Mesenchymal stem cell (in vitro differentiated cells and primary cell): ENCODE data around the gene ZNF26.

ENCODE experiments used
- DNase-seq: peaks from one replicate; pipeline ENCODE4 v3.0.0-alpha.2; 2013
- H2AFZ ChIP-seq: one replicate; pipeline ENCODE4 v1.6.1; 2013; ENCODE audit warnings: low read depth, mild to moderate bottlenecking, control low read depth, inconsistent platforms, low read length, moderate library complexity
- H2AK5ac ChIP-seq: 2 replicates; pipeline ENCODE4 v1.6.1; 2013; ENCODE audit warnings: low read length, moderate library complexity, mild to moderate bottlenecking, inconsistent platforms; ENCODE audit not compliant: severe bottlenecking
- H2BK120ac ChIP-seq: one replicate; pipeline ENCODE4 v1.6.1; 2013; ENCODE audit warnings: low read depth, mild to moderate bottlenecking, inconsistent platforms, low read length, moderate library complexity
- H2BK12ac ChIP-seq, 2 experiments: one replicate each; pipeline ENCODE4 v1.6.1; 2013; ENCODE audit warnings: inconsistent platforms in 2 of 2, low read length in 2 of 2, mild to moderate bottlenecking in 2 of 2, moderate library complexity in 2 of 2, control low read depth in 1 of 2
- H2BK15ac ChIP-seq: one replicate; pipeline ENCODE4 v1.6.1; 2013; ENCODE audit warnings: mild to moderate bottlenecking, low read depth, inconsistent platforms; ENCODE audit not compliant: poor library complexity, severe bottlenecking
- H2BK5ac ChIP-seq: 2 replicates; pipeline ENCODE4 v1.6.1; 2013; ENCODE audit warnings: low read depth, mild to moderate bottlenecking, low read length, control low read depth, inconsistent platforms; ENCODE audit not compliant: poor library complexity, severe bottlenecking
- H3K14ac ChIP-seq, 2 experiments: one replicate each; pipeline ENCODE4 v1.6.1; 2013; ENCODE audit warnings: inconsistent platforms in 2 of 2, low read length in 2 of 2, control low read depth in 1 of 2, mild to moderate bottlenecking in 1 of 2, moderate library complexity in 1 of 2
- H3K18ac ChIP-seq, 2 experiments: one replicate each; pipeline ENCODE4 v1.6.1; 2013; ENCODE audit warnings: inconsistent platforms in 2 of 2, low read length in 2 of 2, control low read depth in 1 of 2, low read depth in 1 of 2, mild to moderate bottlenecking in 1 of 2
- H3K23ac ChIP-seq, 2 experiments: one replicate each; pipeline ENCODE4 v1.6.1; 2013; ENCODE audit warnings: inconsistent platforms in 2 of 2, low read length in 2 of 2, mild to moderate bottlenecking in 2 of 2, moderate library complexity in 2 of 2, control low read depth in 1 of 2
- H3K27ac ChIP-seq: 2 replicates; pipeline ENCODE4 v1.5.1; 2013; ENCODE audit warnings: mild to moderate bottlenecking, moderate library complexity, low read length, control low read depth, inconsistent platforms; ENCODE audit not compliant: poor library complexity, severe bottlenecking
- H3K27me3 ChIP-seq, 2 experiments: 2 replicates each; pipeline versions ENCODE4 v1.6.1 to v1.7.0; 2013; ENCODE audit warnings: low read length in 2 of 2, mild to moderate bottlenecking in 2 of 2, moderate library complexity in 2 of 2, control low read depth in 1 of 2, inconsistent platforms in 1 of 2; ENCODE audit not compliant: control insufficient read depth in 1 of 2, insufficient read depth in 1 of 2
- H3K36me3 ChIP-seq, 2 experiments: 2 replicates each; pipeline versions ENCODE4 v1.6.1 to v1.7.0; 2013; ENCODE audit warnings: low read length in 2 of 2, control low read depth in 1 of 2, inconsistent platforms in 1 of 2, low read depth in 1 of 2, mild to moderate bottlenecking in 1 of 2; ENCODE audit not compliant: insufficient read depth in 2 of 2, control insufficient read depth in 1 of 2
- H3K4ac ChIP-seq, 2 experiments: one replicate each; pipeline ENCODE4 v1.6.1; 2013; ENCODE audit warnings: inconsistent platforms in 2 of 2, low read length in 2 of 2, mild to moderate bottlenecking in 2 of 2, moderate library complexity in 2 of 2, control low read depth in 1 of 2, low read depth in 1 of 2
- H3K4me1 ChIP-seq: 2 replicates; pipeline ENCODE4 v1.6.1; 2013; ENCODE audit warnings: low read depth, low read length, control low read depth; ENCODE audit not compliant: control insufficient read depth, insufficient read depth
- H3K4me2 ChIP-seq: 2 replicates; pipeline ENCODE4 v1.6.1; 2013; ENCODE audit warnings: low read length, mild to moderate bottlenecking, inconsistent platforms; ENCODE audit not compliant: poor library complexity, severe bottlenecking
- H3K4me3 ChIP-seq, 2 experiments: 2 replicates each; pipeline versions ENCODE4 v1.5.1 to v1.7.0; 2013; ENCODE audit warnings: low read length in 2 of 2, mild to moderate bottlenecking in 2 of 2, control low read depth in 1 of 2, low read depth in 1 of 2; ENCODE audit not compliant: insufficient read depth in 1 of 2
- H3K79me1 ChIP-seq: replicated peaks from 2 replicates; pipeline ENCODE4 v1.6.1; 2013; ENCODE audit warnings: mild to moderate bottlenecking, control low read depth, low read length, inconsistent platforms; ENCODE audit not compliant: poor library complexity, severe bottlenecking
- H3K9ac ChIP-seq: 2 replicates; pipeline ENCODE4 v1.7.0; 2013; ENCODE audit warnings: mild to moderate bottlenecking, low read length, moderate library complexity
- H3K9me3 ChIP-seq: 2 replicates; pipeline ENCODE4 v1.7.0; 2013; ENCODE audit warnings: mild to moderate bottlenecking, low read length; ENCODE audit not compliant: control insufficient read depth
- H4K8ac ChIP-seq: one replicate; pipeline ENCODE4 v1.6.1; 2013; ENCODE audit warnings: inconsistent platforms, mild to moderate bottlenecking, low read length, moderate library complexity
- H4K91ac ChIP-seq: one replicate; pipeline ENCODE4 v1.6.1; 2013; ENCODE audit warnings: mild to moderate bottlenecking, low read length, inconsistent platforms
- WGBS: methylation state at CpG from one replicate; pipeline ENCODE4 v1.1.7; 2013; ENCODE audit warnings: mixed read lengths; 5-methylcytosine and 5-hydroxymethylcytosine counted together

Gene ZNF26

DNA sequence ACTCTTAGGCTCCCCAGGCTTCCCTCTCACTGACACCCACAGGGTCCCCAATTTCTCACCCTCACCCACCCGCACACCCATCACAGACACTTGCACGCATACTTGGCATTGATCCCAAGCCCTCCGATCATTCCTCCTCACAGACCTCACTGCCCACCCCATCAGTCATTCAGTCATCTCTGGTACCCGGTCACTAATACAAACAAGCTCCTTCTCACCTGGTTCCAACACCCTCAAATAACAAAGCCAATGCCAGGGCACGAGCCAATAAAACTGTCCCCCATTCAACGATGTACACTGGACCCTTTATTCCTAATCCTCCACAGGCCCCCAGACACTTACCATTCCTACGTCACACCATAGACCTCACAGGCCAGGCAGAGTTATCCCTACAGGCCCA lies 32.4 kb upstream of the ZNF26 start:
- H3K27ac ChIP-seq: no peak overlapping the region
- no peak overlapping the region for H3K9ac ChIP-seq
- H3K18ac ChIP-seq: no peak overlapping the region
- no peaks in the 10 kb centered on the region for H3K27me3 ChIP-seq
- H3K79me1 ChIP-seq: peaks cover 35% of the 10 kb centered on the region
- DNase-seq: no peak
- no peak overlapping the region for H2BK12ac ChIP-seq
- H3K36me3 ChIP-seq: peaks cover 34 to 44% of the 10 kb centered on the region in 2 experiments
- H4K91ac ChIP-seq: peak overlapping the region; percentile 20
- peaks cover 51% of the 10 kb centered on the region for H3K9me3 ChIP-seq
- H3K23ac ChIP-seq: no peak overlapping the region
- H2AFZ ChIP-seq: no peak overlapping the region
- 96% methylated on average over 7 of the region's 7 CpGs for WGBS
- no peak overlapping the region for H3K4me2 ChIP-seq
- H3K4me1 ChIP-seq: peaks cover 4% of the 10 kb centered on the region
- H2BK5ac ChIP-seq: no peak overlapping the region
- H2AK5ac ChIP-seq: no peak overlapping the region
- no peak overlapping the region for H2BK120ac ChIP-seq
- H3K14ac ChIP-seq: no peak overlapping the region
- peak overlapping the region in 1 of 2 experiments; percentile 37 for H3K4me3 ChIP-seq
- H2BK15ac ChIP-seq: no peak overlapping the region
- no peak overlapping the region for H4K8ac ChIP-seq
- H3K4ac ChIP-seq: no peak overlapping the region

DNA sequence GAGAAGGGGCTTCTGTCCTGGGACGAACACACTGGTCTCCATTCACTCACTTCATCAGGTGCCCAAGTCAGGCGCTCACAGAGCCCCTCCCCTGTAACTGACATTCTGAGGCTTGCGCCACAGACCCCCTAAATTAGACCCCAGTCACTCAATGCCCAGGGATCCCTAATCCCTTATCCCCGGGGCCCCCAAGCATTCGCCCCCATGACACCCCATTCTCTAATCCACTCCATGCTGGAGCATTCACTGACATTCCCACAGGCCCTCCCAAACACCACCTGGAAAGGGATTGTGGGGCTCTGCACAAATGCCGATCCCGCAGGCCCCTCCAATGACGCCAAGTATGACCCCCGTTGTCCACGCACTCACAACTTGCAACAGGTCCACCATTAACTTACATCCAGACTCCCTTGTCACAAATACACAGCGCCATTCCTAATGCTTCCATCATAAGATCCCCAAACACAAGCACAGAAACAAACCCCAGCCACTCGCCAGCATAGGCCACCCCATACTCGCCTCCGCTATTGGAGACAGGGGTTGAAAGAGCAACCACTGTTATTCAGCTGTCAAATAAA lies 31.6 kb upstream of the ZNF26 start:
- Histone ChIP-seq H3K36me3 (peaks cover 26 to 36% of the 10 kb centered on the region in 2 experiments), H3K9me3 (peaks cover 44% of the 10 kb centered on the region), H2BK5ac (no peak overlapping the region), H3K79me1 (peaks cover 29% of the 10 kb centered on the region), H2AFZ (no peak overlapping the region), H2BK120ac (no peak overlapping the region), H2BK15ac (no peak overlapping the region), H3K27ac (no peak overlapping the region), H3K18ac (no peak overlapping the region), H2AK5ac (no peak overlapping the region), H2BK12ac (no peak overlapping the region), H3K23ac (no peak overlapping the region), H3K27me3 (no peaks in the 10 kb centered on the region), H4K91ac (no peak overlapping the region), H3K14ac (no peak overlapping the region), H3K4me3 (peak overlapping the region in 1 of 2 experiments; percentile 97), H3K4me2 (no peak overlapping the region), H3K4me1 (peaks cover 4% of the 10 kb centered on the region), H4K8ac (no peak overlapping the region), H3K4ac (no peak overlapping the region), H3K9ac (peak overlapping the region; percentile 96)
- DNase-seq: no peak
- WGBS: 94% methylated on average over 13 of the region's 14 CpGs

DNA sequence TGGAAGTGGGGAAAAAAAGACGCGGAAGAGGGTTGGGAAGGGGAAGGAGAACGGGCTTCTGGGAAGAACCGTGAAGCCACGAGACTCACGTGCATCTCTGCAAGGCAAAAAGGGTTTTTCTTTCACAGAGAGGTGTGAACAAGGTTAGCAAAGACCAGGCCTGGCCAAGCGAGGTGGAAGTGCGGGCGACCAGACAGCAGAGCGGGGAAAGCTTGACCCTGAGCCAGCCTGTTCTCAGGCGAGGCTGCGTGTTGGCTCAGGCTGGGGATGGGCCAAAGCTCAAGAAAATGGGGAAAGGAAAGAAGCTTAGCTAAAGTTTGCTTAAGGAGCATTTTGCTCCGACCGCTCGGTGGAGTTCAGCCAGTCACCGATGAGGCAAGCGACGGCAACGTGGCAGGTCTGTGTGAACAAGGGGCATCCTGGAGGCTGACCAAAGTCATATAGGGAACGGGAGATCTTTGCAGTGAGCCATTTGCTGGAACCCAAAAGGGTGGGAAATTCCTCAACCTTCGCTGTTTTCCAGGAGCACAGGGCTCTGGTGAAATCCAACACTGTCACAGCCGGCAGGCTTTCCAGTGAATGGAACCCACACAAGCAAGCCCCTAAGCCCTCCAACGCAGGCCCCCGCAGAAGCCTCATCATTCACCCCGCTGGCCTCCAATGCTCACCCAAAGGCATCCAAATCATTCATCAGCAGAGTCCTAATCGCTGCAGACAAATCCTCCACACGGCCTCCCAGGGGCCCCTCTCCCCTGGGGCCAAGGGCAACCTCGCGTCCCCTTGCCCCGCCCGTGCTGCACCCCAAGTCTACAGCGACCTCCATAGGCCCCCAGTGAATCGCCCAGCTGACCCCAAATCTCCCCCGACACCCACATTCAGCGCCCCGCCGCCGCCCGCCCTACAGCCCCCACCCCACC lies 30.8 kb upstream of the ZNF26 start:
- Histone ChIP-seq H3K18ac (peak overlapping the region; percentile 80 to 87), H3K79me1 (peaks cover 23% of the 10 kb centered on the region), H2AFZ (peak overlapping the region; percentile 74), H2BK120ac (peak overlapping the region; percentile 80), H2BK12ac (peak overlapping the region; percentile 3 to 56), H3K9ac (peak overlapping the region; percentile 96), H3K4ac (peak overlapping the region; percentile 83 to 96), H4K91ac (peak overlapping the region; percentile 74), H3K23ac (peak overlapping the region in 1 of 2 experiments; percentile 10), H2BK5ac (peak overlapping the region; percentile 49), H4K8ac (peak overlapping the region; percentile 98), H2AK5ac (peak overlapping the region; percentile 31), H2BK15ac (no peak overlapping the region), H3K27me3 (no peaks in the 10 kb centered on the region), H3K4me3 (peak overlapping the region; percentile 89 to 97), H3K4me2 (peak overlapping the region; percentile 80), H3K36me3 (peaks cover 18 to 29% of the 10 kb centered on the region in 2 experiments), H3K4me1 (peaks cover 4% of the 10 kb centered on the region), H3K27ac (peak overlapping the region; percentile 78), H3K14ac (peak overlapping the region in 1 of 2 experiments; percentile 83), H3K9me3 (peaks cover 39% of the 10 kb centered on the region)
- peak; percentile 81 for DNase-seq
- 18% methylated on average over 31 of the region's 39 CpGs for WGBS
